WTC11 (cell line): ENCODE data around the gene SPDYE5.
"Not testable (repeated sequence)": the region's sequence is repeated elsewhere in the genome, so short reads cannot be mapped to it uniquely, and the experiment has no call there.

Experiments used
- CTCF ChIP-seq: fragments of 200-600 bp; IDR thresholded peaks from 2 replicates; pipeline ENCODE4 v1.8.0; 2022; ENCODE audit warnings: antibody characterized with exemption
- FOXP1 ChIP-seq: sonication (generic); formaldehyde crosslinking; IDR thresholded peaks from 2 replicates; pipeline ENCODE4 v1.8.0; 2022; ENCODE audit warnings: missing genetic modification reagents, mild to moderate bottlenecking, moderate library complexity, borderline replicate concordance
- NR2C2 ChIP-seq: sonication (generic); formaldehyde crosslinking; IDR thresholded peaks from 2 replicates; pipeline ENCODE4 v1.8.0; 2022; ENCODE audit warnings: mild to moderate bottlenecking, missing genetic modification reagents
- SP1 ChIP-seq: sonication (generic); formaldehyde crosslinking; conservative IDR thresholded peaks from 2 replicates; pipeline ENCODE4 v1.8.1; 2022; ENCODE audit warnings: missing genetic modification reagents
- TEAD1 ChIP-seq: sonication (generic); formaldehyde crosslinking; IDR thresholded peaks from 2 replicates; pipeline ENCODE4 v1.8.0; 2022; ENCODE audit warnings: mild to moderate bottlenecking, missing genetic modification reagents
- USF1 ChIP-seq: sonication (generic); formaldehyde crosslinking; IDR thresholded peaks from 2 replicates; pipeline ENCODE4 v1.8.0; 2022; ENCODE audit warnings: mild to moderate bottlenecking, missing genetic modification reagents
- USF2 ChIP-seq: sonication (generic); formaldehyde crosslinking; IDR thresholded peaks from 2 replicates; pipeline ENCODE4 v1.8.1; 2023; ENCODE audit warnings: mild to moderate bottlenecking, missing genetic modification reagents, moderate library complexity
- ZNF512 ChIP-seq: sonication (generic); formaldehyde crosslinking; IDR thresholded peaks from 2 replicates; pipeline ENCODE4 v1.8.1; 2022; ENCODE audit warnings: missing genetic modification reagents, borderline replicate concordance

GRCh38 chr7:75527224-75527722 is 35.2 kb downstream of the SPDYE5 start:
- TF ChIP-seq ZNF512 (CRISPR knock-in tag); CTCF; SP1; USF2; TEAD1 (CRISPR knock-in tag); NR2C2; FOXP1 (CRISPR knock-in tag); USF1 (CRISPR knock-in tag): not testable (repeated sequence)
